ENCODE results near the gene CCND2.

Gene CCND2

GRCh38 chr12:4257442-4257841 is 16.1 kb upstream of the CCND2 start:
- FAIRE-seq, result no peak

DNA sequence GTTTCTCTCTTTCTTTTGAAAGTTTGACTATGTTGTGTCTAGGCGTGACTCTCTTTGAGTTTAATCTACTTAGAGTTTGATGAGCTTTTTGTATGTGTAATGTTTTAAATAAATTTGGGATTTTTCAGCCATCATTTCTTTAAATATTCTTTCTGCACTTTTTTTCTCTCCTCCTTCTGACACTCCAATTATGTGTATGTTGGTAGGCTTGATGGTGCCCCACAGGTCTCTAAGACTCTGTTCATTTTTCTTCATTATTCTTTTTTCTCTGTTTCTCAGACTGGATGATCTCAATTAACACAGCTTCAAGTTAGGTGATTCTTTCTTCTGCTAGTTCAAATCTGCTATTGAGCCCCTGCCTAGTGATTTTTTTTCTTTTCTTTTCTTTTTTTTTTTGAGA is 14.5 kb upstream of the CCND2 start:
- no peak for FAIRE-seq

- FAIRE-seq, result no peak
Observed at GRCh38 chr12:4261655-4262054, 11.9 kb upstream of the CCND2 start.

DNA sequence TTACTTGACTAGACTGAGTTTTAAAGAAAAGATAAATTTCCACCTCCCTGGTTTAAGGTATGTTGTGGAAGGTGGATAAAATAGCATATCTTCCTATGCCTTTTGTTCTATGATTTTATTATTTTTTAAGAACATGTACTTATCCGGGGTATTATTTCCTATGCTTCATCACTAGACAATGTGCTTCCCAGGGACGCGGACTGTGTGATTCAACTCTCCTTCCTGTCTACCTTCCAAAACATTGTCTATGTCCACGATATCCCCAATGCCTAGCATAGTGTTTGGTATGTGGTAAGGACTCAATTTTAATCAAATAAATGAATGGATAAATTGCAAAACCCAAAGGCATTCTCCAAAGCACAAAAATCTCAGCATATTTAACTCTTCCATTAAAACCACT is 8.3 kb upstream of the CCND2 start:
- FAIRE-seq, result no peak

- FAIRE-seq, result no peak
Observed at GRCh38 chr12:4266990-4267389, 6.6 kb upstream of the CCND2 start.

DNA sequence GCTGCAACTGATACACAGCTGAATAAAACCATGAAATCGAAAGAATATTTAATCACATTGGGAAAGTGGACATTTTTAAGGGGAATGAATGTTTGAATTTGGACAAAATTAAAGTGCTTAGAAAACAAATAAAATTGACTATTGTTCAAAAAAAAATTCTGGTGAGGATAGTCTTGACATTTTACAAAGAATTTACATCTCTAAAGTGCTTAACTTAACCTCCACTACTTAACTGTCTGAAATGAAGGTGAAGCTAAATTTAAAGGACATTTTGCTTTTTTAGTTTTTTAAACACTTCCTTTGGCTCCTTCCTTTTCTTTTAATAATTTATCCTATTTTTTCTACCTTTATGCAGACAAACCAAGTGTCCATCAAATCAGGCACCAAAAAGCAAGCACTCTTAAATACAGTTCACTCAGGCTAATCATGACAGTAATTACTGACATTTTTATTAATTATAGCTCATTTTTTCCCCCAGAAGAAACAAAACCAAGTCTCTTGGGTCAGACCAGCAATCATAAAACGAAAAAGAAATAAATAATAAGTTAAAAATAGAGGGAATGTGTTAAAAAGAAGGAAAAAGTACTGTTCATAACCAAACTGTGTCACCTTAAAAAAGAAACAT is 5.7 kb upstream of the CCND2 start:
- FAIRE-seq, result peak; percentile 12

- no peak for FAIRE-seq
Observed at GRCh38 chr12:4268329-4269181, 5.0 kb upstream of the CCND2 start.

DNA sequence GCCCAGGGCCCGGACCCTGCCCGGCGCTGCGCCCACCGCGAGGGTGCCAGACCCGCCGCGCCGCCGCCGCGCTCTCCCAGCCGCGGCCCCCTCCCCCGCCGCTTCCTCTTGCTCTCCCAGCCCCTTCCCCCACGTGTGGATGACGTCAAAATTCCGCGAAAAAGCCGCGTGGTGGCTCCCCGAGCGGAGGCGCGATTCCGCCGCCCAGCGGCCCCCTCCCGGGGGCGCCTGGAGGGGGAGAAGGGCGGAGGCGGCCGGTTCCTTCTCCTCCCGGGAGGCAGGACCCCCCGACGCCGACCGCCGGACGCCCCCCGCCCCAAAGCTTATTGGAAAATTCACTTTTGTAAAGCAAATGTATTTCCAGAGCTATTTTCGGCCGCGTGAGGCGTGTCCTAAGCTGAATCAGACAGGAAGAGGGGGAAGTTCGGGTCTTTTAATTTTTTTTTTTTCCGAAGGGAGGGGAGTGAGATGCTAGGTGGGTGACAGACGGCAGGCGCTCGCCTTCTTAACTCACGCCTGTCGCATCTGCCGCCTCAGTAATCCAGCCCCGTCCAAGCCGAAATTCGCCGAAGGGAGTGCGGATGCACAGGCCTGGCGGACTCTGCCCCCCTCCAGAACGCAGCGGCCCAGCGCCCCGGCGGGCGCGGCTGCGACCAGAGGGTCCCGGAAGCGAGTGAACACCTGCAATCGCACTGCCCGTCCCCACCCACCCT is 4.1 kb upstream of the CCND2 start:
- FAIRE-seq, result no peak

DNA sequence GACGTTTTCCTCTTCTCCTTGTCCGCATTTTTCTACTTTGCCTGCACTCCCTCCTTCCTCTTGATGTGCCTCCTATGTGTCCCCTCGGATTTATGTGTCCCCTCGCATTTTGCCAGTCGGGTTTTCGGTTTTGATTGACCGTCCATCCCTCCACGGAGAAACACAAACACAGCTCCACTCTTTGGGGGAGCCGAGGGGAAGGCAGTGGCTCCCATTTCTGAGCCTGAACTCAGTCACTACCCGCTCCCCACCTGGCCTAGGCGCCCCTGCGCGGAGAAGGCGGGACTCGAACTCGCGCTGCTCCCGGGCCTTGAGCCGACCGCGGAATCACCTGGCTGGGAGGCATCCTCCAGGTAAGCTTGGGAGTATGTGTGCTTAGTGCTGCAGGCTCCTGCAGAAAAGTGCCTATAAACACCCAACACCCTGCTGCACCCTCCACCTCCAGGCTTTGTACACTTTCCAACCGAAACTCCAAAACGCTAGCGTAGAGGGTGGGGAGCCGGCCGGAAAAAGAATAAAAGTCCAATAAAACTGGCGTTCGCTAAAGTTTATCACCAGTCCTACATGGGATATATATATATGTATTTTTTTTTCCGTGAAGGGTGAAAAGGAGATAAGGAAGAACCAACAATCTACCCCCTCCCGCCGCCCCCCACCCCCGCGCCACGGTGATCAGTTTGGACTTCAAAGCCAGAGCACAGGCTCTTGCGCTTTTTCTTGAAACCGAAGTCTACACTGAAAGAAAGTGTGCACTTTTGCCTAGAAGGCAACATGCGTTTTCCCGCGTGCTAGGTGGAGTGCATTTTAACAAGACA is 3.3 kb upstream of the CCND2 start:
- FAIRE-seq, result no peak

DNA sequence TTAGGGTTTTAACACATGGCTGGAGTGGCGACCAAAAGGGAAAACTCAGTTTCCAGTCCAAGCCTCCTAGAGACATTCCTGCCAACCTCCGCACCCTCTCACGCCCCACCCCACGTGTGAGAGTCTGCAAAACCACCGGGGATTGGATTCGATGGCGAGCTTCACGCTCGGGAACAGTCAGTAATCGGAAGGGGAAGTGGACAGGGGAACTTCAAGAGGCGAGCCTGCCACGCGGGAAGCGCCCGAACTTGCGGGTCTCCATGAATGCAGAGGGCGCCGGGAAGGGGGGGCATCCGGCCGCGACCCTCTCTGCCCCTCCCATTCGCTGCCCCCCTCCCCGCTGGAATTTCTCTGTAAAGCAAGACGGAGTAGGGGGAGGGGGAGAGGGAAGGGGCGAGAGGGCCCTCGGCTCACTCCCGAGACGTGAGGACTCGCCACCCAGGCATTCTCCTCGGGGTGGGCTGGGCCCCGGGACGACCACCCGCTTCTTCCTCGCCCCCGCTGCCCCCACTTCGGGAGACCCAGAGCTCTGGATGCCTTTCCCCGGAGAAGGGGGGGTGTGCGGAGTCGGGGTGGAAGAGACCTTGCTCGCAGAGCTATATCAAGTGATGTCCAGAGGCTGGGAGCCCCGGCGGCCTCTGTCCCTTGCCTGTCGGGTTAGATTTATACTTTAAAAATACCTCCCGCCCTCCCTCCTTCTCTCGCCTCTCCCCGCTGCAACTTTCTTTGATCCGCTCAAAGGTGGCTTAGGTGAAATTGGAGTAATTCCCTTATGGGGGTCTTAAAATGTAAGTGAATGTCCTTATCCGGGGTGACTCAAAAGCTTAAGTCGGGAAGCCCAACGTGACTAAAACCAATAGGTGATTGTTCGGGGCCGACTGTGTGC is 2.5 kb upstream of the CCND2 start:
- no peak for FAIRE-seq

GRCh38 chr12:4271717-4272423 is 1.7 kb upstream of the CCND2 start:
- FAIRE-seq, result peak; percentile 55

DNA sequence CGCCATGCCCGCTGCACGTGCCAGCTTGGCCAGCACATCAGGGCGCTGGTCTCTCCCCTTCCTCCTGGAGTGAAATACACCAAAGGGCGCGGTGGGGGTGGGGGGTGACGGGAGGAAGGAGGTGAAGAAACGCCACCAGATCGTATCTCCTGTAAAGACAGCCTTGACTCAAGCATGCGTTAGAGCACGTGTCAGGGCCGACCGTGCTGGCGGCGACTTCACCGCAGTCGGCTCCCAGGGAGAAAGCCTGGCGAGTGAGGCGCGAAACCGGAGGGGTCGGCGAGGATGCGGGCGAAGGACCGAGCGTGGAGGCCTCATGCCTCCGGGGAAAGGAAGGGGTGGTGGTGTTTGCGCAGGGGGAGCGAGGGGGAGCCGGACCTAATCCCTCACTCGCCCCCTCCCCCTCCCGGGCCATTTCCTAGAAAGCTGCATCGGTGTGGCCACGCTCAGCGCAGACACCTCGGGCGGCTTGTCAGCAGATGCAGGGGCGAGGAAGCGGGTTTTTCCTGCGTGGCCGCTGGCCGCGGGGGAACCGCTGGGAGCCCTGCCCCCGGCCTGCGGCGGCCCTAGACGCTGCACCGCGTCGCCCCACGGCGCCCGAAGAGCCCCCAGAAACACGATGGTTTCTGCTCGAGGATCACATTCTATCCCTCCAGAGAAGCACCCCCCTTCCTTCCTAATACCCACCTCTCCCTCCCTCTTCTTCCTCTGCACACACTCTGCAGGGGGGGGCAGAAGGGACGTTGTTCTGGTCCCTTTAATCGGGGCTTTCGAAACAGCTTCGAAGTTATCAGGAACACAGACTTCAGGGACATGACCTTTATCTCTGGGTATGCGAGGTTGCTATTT is 914 bp upstream of the CCND2 start:
- FAIRE-seq, result no peak

- no peak for FAIRE-seq
Observed at GRCh38 chr12:4273273-4273651, 300 bp upstream of the CCND2 start.

- FAIRE-seq, result no peak
Observed at GRCh38 chr12:4274396-4275015, 944 bp downstream of the CCND2 start.

GRCh38 chr12:4275016-4275869 is 1.7 kb downstream of the CCND2 start:
- no peak for FAIRE-seq

DNA sequence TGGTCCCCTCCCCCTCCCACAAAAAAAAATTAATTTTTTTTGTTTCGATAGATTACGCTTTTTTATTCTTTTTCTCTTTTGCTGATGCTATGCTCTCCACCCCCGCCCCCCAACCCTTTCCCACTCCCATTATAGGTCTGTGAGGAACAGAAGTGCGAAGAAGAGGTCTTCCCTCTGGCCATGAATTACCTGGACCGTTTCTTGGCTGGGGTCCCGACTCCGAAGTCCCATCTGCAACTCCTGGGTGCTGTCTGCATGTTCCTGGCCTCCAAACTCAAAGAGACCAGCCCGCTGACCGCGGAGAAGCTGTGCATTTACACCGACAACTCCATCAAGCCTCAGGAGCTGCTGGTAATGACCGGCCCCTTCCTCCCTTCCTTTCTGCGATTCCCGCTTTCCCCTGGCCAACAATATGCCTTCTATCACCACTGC is 2.3 kb downstream of the CCND2 start:
- no peak for FAIRE-seq

- peak; percentile 31 for FAIRE-seq
Observed at GRCh38 chr12:4276524-4277204, 3.1 kb downstream of the CCND2 start.

DNA sequence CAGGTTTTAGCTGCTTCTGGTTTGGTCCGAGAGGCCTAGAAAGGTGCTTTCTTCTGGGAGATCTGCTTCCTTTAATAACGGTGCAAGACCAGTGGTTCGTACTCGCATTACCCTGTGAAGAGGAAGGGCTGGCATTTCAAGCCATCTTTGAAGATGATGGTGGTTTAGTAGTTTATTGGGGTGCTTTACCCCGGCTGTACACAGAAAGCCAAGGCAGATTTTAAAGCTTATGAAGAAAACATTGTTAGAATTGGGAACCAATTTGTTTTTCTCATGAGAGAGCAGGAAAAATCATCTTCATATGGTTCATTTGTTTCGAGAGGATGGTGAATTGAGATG is 3.6 kb downstream of the CCND2 start:
- FAIRE-seq, result peak; percentile 15

Data from endometrium (tissue), 2 donors.